Measurements from ENCODE around the gene AK9.

DNA sequence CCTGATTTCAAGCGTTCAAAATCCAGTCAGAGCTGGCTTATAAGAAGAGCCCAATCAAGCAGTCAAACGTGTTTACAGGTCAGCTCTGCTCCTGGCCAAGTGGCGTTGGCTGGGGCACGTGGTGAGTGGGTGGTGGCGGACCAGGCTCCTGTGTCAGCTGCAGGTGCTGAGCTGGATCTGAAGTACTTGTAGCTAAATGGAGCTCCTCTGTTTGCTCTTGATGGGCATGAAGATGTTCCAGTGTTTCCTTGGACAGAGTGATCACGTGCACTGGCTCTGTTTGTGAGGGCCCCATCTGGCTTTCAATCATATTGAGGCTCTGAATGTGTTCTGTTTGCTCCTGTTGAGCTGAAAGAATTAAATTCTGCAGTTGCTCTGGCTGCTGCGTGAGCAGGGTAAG is 225.2 kb downstream of the AK9 start:
- TF ChIP-seq CTCF (IDR thresholded peaks at IDR 0.05; ENCODE audit: borderline replicate concordance, extremely low read depth, low read length, poor library complexity, severe bottlenecking) (no peak), EZH2 (IDR thresholded peaks at IDR 0.05; ENCODE audit: borderline replicate concordance, low read depth, low read length, severe bottlenecking) (no peak)

Measured in DND-41 (cell line).